Measurements from ENCODE around the gene MSI2.

Gene MSI2

GRCh38 chr17:57557416-57557815, 301.1 kb downstream of the MSI2 start:
- no peak for DNase-seq (ENCODE audit: low read depth)

GRCh38 chr17:57557834-57558681, 301.7 kb downstream of the MSI2 start:
- peak; percentile 33 for DNase-seq (ENCODE audit: low read depth)

- no peak for DNase-seq (ENCODE audit: low read depth)
Observed at GRCh38 chr17:57559226-57559625, 302.9 kb downstream of the MSI2 start.

GRCh38 chr17:57559634-57560318, 303.5 kb downstream of the MSI2 start:
- DNase-seq (ENCODE audit: low read depth): no peak

- no peak for DNase-seq (ENCODE audit: low read depth)
Observed at GRCh38 chr17:57560319-57560705, 304.0 kb downstream of the MSI2 start.

GRCh38 chr17:57561072-57561861, 304.9 kb downstream of the MSI2 start:
- no peak for DNase-seq (ENCODE audit: low read depth)

- no peak for DNase-seq (ENCODE audit: low read depth)
Observed at GRCh38 chr17:57562184-57562698, 305.9 kb downstream of the MSI2 start.

GRCh38 chr17:57563958-57564357, 307.6 kb downstream of the MSI2 start:
- DNase-seq (ENCODE audit: low read depth): no peak

GRCh38 chr17:57565176-57565575, 308.9 kb downstream of the MSI2 start:
- DNase-seq (ENCODE audit: low read depth): no peak

GRCh38 chr17:57566721-57567120, 310.4 kb downstream of the MSI2 start:
- DNase-seq (ENCODE audit: low read depth): no peak

GRCh38 chr17:57567251-57567650, 310.9 kb downstream of the MSI2 start:
- no peak for DNase-seq (ENCODE audit: low read depth)

GRCh38 chr17:57568340-57568739, 312.0 kb downstream of the MSI2 start:
- no peak for DNase-seq (ENCODE audit: low read depth)

- no peak for DNase-seq (ENCODE audit: low read depth)
Observed at GRCh38 chr17:57569021-57569420, 312.7 kb downstream of the MSI2 start.

- no peak for DNase-seq (ENCODE audit: low read depth)
Observed at GRCh38 chr17:57569853-57570252, 313.5 kb downstream of the MSI2 start.

GRCh38 chr17:57570724-57571344, 314.5 kb downstream of the MSI2 start:
- no peak for DNase-seq (ENCODE audit: low read depth)

GRCh38 chr17:57572062-57572461, 315.7 kb downstream of the MSI2 start:
- DNase-seq (ENCODE audit: low read depth): no peak

GRCh38 chr17:57572600-57572999, 316.3 kb downstream of the MSI2 start:
- DNase-seq (ENCODE audit: low read depth): no peak

- DNase-seq (ENCODE audit: low read depth): peak; percentile 67
Observed at GRCh38 chr17:57574040-57574513, 317.8 kb downstream of the MSI2 start.

- DNase-seq (ENCODE audit: low read depth): no peak
Observed at GRCh38 chr17:57576744-57577143, 320.4 kb downstream of the MSI2 start.

- peak; percentile 45 for DNase-seq (ENCODE audit: low read depth)
Observed at GRCh38 chr17:57577751-57578607, 321.7 kb downstream of the MSI2 start.
